Spleen (tissue), 7 donors: ENCODE data around the gene MTERF4.

Source experiments
- POLR2A ChIP-seq, 3 donors: fragments of 450-650 bp; IDR thresholded peaks; one replicate each; pipeline ENCODE4 v1.5.1; 2017; ENCODE audit warnings: antibody characterized with exemption in 3 of 3, mild to moderate bottlenecking in 1 of 3
- TF ChIP-seq, protein P1 (sequence below), 11 experiments: fragments of 200-600 bp in 7 of 11; fragments of 450-650 bp in 4 of 11; sonication (generic) in 4 of 11; IDR thresholded peaks in 8 of 11; conservative IDR thresholded peaks in 3 of 11; 1 replicate in 7 of 11; 2 replicates in 4 of 11; pipeline versions ENCODE4 v1.4.0 to v1.8.0; 2016 to 2021; ENCODE audit warnings: antibody characterized with exemption in 11 of 11, inconsistent platforms in 4 of 11, mild to moderate bottlenecking in 1 of 11
- donor health status: DM: no; HTN: no; CAD: no; lungs with moderate emphysema.
- donor health status: DM: no; HTN: no; CAD: no.
- donor health status: DM: no; HTN: no; CAD: no.

DNA sequence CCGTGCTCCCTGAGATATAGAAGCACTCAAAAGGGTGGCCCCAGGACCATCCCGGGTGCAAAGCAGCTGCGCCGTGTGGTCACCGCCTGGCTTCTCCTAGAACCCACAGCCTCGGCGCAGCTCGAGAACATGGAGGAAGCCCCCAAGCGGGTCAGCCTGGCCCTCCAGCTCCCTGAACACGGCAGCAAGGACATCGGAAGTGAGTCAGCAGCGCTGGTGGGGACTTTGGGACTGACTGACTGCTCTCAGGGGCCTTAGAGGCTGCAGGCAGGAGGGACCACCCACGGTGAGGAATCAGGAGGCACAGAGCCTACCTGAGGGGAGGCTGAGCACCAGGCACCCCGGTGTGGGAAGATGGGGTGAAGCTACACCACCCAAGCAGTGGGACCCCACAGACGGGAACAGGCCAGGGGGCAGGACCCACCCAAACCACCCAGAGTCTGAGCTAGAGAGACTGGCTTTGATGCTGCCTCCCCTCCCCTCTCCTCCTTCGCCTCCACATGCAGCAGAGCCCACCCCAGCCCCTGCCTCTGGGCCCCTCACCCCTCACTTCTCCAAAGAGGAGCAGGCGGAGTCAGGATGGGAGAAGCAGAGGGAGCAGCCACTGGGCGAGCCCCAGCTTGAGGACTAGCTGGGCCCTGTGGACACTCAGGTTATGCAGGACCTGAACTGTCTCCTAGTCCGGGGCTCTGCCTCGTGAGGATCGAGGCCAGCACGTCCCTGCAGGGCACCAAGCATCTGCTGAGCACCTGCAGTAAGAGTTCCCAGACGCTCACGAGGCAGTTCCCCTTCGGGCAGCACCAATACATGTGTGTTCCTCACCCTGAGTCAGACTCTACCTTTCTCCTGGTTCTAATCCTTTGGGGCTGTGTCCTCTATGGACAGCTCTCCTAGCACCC, 28.7 kb downstream of the MTERF4 start:
- TF ChIP-seq, protein P1, sequence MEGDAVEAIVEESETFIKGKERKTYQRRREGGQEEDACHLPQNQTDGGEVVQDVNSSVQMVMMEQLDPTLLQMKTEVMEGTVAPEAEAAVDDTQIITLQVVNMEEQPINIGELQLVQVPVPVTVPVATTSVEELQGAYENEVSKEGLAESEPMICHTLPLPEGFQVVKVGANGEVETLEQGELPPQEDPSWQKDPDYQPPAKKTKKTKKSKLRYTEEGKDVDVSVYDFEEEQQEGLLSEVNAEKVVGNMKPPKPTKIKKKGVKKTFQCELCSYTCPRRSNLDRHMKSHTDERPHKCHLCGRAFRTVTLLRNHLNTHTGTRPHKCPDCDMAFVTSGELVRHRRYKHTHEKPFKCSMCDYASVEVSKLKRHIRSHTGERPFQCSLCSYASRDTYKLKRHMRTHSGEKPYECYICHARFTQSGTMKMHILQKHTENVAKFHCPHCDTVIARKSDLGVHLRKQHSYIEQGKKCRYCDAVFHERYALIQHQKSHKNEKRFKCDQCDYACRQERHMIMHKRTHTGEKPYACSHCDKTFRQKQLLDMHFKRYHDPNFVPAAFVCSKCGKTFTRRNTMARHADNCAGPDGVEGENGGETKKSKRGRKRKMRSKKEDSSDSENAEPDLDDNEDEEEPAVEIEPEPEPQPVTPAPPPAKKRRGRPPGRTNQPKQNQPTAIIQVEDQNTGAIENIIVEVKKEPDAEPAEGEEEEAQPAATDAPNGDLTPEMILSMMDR (IDR thresholded peaks at IDR 0.05 in 8 of 11, conservative IDR thresholded peaks at IDR 0.05 in 3 of 11) = no peak
- no peak for TF ChIP-seq POLR2A (IDR thresholded peaks at IDR 0.05)
